HepG2 (cell line): ENCODE measurements around the gene ELL. TPM values are rescaled to one million over a fixed set of nuclear protein-coding genes. Genes with fewer than 3 reads are reported as not detected.

ENCODE experiments used
- BRCA1 ChIP-seq: sonication (generic); formaldehyde crosslinking; IDR thresholded peaks from 2 replicates; pipeline ENCODE4 v1.4.0; 2020; ENCODE audit warnings: missing genetic modification reagents
- CEBPB ChIP-seq: IDR thresholded peaks from 2 replicates; pipeline ENCODE4 v1.6.1; 2011; ENCODE audit warnings: low read depth, low read length, improper control_type of control experiment, borderline replicate concordance
- GATA4 ChIP-seq: sonication (generic); IDR thresholded peaks from 2 replicates; pipeline ENCODE4 v1.6.1; 2016; ENCODE audit warnings: antibody characterized with exemption, low read depth, borderline replicate concordance
- MIER3 ChIP-seq: IDR thresholded peaks from 2 replicates; pipeline ENCODE4 v1.6.1; 2016; ENCODE audit warnings: missing compliant biosample characterization, borderline replicate concordance
- MTF2 ChIP-seq: sonication (generic); formaldehyde crosslinking; IDR thresholded peaks from 2 replicates; pipeline ENCODE4 v1.5.0; 2020; ENCODE audit warnings: missing genetic modification reagents, borderline replicate concordance
- RFXANK ChIP-seq: IDR thresholded peaks from 2 replicates; pipeline ENCODE4 v1.6.1; 2016
- RXRA ChIP-seq: sonication (generic); formaldehyde crosslinking; IDR thresholded peaks from 2 replicates; pipeline ENCODE4 v1.5.1; 2020; ENCODE audit warnings: missing genetic modification reagents
- SALL1 ChIP-seq: sonication (generic); formaldehyde crosslinking; IDR thresholded peaks from 2 replicates; pipeline ENCODE4 v1.8.0; 2022; ENCODE audit warnings: mild to moderate bottlenecking, missing genetic modification reagents
- SRSF1 ChIP-seq: fragments of 200-400 bp; formaldehyde crosslinking; optimal IDR thresholded peaks from 2 replicates; pipeline ENCODE3; 2017; ENCODE audit warnings: mild to moderate bottlenecking, low read depth, low read length, moderate library complexity
- THAP11 ChIP-seq: IDR thresholded peaks from 2 replicates; pipeline ENCODE4 v1.6.1; 2016; ENCODE audit warnings: missing biosample characterization, missing genetic modification reagents
- ZMYM3 ChIP-seq: sonication (generic); formaldehyde crosslinking; IDR thresholded peaks from 2 replicates; pipeline ENCODE4 v1.5.1; 2020; ENCODE audit warnings: mild to moderate bottlenecking, missing genetic modification reagents
- ZNF383 ChIP-seq: sonication (generic); formaldehyde crosslinking; IDR thresholded peaks from 2 replicates; pipeline ENCODE4 v1.4.0; 2020; ENCODE audit warnings: missing genetic modification reagents, mild to moderate bottlenecking, borderline replicate concordance
- ZNF430 ChIP-seq: sonication (generic); formaldehyde crosslinking; IDR thresholded peaks from 2 replicates; pipeline ENCODE4 v1.9.0; 2021; ENCODE audit warnings: mild to moderate bottlenecking, missing genetic modification reagents
- ZNF564 ChIP-seq: sonication (generic); formaldehyde crosslinking; IDR thresholded peaks from 2 replicates; pipeline ENCODE4 v1.8.1; 2023; ENCODE audit warnings: mild to moderate bottlenecking, missing genetic modification reagents
- ZNF605 ChIP-seq: sonication (generic); formaldehyde crosslinking; IDR thresholded peaks from 2 replicates; pipeline ENCODE4 v1.8.0; 2022; ENCODE audit warnings: mild to moderate bottlenecking, missing genetic modification reagents
- polyA plus RNA-seq, 8 experiments: library from polyadenylated mRNA; depleted of rRNA in 3 of 8; stranded (reverse) in 7 of 8; unstranded in 1 of 8; fragments of >200 nt; fragmentation: Illumina TruSeq in 4 of 8; extraction: Trizol in 4 of 8; gene quantifications; 2 replicates each; pipeline versions ENCODE4 v1.2.1 to v1.2.3, GENCODE V29; 2011 to 2016; ENCODE audit warnings: low read depth in 4 of 8, missing spikeins in 1 of 8, mixed read lengths in 1 of 8; ENCODE audit not compliant: insufficient read depth in 1 of 8
- total RNA-seq, 5 experiments: library from RNA; depleted of rRNA; stranded (reverse); fragments of >200 nt; fragmentation: Illumina TruSeq; extraction: Trizol; gene quantifications; 2 replicates each; pipeline ENCODE4 v1.2.3, GENCODE V29; 2016; ENCODE audit warnings: low read depth in 1 of 5
- TF ChIP-seq, protein P1 (sequence below): sonication (generic); formaldehyde crosslinking; IDR thresholded peaks from 2 replicates; pipeline ENCODE4 v1.5.1; 2020; ENCODE audit warnings: mild to moderate bottlenecking, missing genetic modification reagents, moderate library complexity
- TF ChIP-seq, protein P2 (sequence below): sonication (generic); formaldehyde crosslinking; IDR thresholded peaks from 2 replicates; pipeline ENCODE4 v1.5.1; 2020; ENCODE audit warnings: mild to moderate bottlenecking, moderate library complexity, missing genetic modification reagents
- TF ChIP-seq, protein P3 (sequence below): sonication (generic); formaldehyde crosslinking; IDR thresholded peaks from 2 replicates; pipeline ENCODE4 v1.8.1; 2023; ENCODE audit warnings: missing genetic modification reagents, inconsistent platforms, borderline replicate concordance
- TF ChIP-seq, protein P4 (sequence below): sonication (generic); formaldehyde crosslinking; conservative IDR thresholded peaks from 2 replicates; pipeline ENCODE4 v1.4.0; 2020; ENCODE audit warnings: missing genetic modification reagents
- TF ChIP-seq, protein P5 (sequence below): sonication (generic); formaldehyde crosslinking; IDR thresholded peaks from 2 replicates; pipeline ENCODE4 v1.8.0; 2022; ENCODE audit warnings: mild to moderate bottlenecking, missing genetic modification reagents, moderate library complexity

ELL gene
- total and polyA plus RNA-seq, 2 of the 13 experiments (the other 11 are each of a cell fraction or from before 2014, with no cell fraction given), result 3.7 to 5.4 TPM

DNA sequence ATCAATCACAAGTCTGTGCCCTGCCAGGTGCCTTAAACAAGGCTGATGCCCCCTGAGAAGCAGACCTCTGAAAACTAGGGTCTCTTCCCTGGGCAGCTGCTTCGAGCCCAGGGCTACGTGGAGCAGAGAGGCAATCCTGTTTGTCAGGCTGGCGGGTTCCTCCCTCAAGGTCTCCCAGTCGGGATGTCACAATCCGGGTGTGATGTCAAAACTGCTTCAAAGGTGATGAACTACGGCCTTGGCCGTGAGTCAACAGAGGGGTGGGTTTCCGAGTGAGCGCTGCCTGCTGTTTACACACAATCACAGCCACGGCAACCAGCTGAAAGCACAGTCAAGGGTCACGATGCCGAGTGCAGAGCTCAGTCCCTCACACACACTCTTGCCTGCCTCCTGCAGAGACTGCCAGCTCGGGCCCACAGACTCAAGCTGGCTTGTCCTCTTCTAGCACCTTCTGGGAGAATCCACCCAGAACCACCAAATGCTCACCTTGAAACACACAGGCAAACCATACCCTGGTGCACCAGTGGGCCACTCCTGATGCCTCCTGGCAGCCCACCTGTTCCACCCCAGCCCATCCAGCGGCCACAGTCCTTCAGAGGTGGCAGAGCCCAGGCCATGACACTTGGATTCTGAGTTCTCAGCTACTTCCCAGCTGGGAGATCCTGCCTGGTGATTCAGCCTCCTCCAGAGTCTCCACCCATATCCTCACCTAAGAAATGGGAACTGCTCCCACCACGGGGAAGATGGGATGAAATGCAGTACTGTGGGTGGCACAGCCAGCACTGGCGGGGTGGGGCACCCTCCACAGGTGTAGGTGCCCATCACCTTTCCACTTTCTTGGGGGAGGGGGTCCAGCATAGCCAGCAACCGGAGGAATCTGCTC is 6.8 kb downstream of the ELL start (continued):
- TF ChIP-seq RXRA (CRISPR knock-in tag) (peak; percentile 100), BRCA1 (peak; percentile 84; the same call in 1 of the 2 replicates), ZMYM3 (CRISPR knock-in tag) (peak; percentile 91), RFXANK (no peak), ZNF383 (peak; percentile 85; the same call in 1 of the 2 replicates), ZNF430 (CRISPR knock-in tag) (peak; percentile 98), SRSF1 (no peak), CEBPB (peak; percentile 99), MTF2 (CRISPR knock-in tag) (0 out of 2 replicates have a peak, but pooled peaks have one; percentile 74), ZNF564 (peak; percentile 68; the same call in 1 of the 2 replicates), ZNF605 (CRISPR knock-in tag) (peak; percentile 95; the same call in 1 of the 2 replicates), SALL1 (CRISPR knock-in tag) (peak; percentile 99), GATA4 (peak; percentile 75; the same call in 1 of the 2 replicates), THAP11 (CRISPR knock-in tag) (peak; percentile 84), MIER3 (CRISPR knock-in tag) (peak; percentile 99)
- TF ChIP-seq, protein P1, sequence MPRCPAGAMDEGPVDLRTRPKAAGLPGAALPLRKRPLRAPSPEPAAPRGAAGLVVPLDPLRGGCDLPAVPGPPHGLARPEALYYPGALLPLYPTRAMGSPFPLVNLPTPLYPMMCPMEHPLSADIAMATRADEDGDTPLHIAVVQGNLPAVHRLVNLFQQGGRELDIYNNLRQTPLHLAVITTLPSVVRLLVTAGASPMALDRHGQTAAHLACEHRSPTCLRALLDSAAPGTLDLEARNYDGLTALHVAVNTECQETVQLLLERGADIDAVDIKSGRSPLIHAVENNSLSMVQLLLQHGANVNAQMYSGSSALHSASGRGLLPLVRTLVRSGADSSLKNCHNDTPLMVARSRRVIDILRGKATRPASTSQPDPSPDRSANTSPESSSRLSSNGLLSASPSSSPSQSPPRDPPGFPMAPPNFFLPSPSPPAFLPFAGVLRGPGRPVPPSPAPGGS, result peak; percentile 92
- TF ChIP-seq, protein P2, sequence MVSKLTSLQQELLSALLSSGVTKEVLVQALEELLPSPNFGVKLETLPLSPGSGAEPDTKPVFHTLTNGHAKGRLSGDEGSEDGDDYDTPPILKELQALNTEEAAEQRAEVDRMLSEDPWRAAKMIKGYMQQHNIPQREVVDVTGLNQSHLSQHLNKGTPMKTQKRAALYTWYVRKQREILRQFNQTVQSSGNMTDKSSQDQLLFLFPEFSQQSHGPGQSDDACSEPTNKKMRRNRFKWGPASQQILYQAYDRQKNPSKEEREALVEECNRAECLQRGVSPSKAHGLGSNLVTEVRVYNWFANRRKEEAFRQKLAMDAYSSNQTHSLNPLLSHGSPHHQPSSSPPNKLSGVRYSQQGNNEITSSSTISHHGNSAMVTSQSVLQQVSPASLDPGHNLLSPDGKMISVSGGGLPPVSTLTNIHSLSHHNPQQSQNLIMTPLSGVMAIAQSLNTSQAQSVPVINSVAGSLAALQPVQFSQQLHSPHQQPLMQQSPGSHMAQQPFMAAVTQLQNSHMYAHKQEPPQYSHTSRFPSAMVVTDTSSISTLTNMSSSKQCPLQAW (CRISPR knock-in tag), result peak; percentile 95
- TF ChIP-seq, protein P3, sequence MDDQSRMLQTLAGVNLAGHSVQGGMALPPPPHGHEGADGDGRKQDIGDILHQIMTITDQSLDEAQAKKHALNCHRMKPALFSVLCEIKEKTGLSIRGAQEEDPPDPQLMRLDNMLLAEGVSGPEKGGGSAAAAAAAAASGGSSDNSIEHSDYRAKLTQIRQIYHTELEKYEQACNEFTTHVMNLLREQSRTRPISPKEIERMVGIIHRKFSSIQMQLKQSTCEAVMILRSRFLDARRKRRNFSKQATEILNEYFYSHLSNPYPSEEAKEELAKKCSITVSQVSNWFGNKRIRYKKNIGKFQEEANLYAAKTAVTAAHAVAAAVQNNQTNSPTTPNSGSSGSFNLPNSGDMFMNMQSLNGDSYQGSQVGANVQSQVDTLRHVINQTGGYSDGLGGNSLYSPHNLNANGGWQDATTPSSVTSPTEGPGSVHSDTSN (CRISPR knock-in tag), result no peak
- TF ChIP-seq, protein P4, sequence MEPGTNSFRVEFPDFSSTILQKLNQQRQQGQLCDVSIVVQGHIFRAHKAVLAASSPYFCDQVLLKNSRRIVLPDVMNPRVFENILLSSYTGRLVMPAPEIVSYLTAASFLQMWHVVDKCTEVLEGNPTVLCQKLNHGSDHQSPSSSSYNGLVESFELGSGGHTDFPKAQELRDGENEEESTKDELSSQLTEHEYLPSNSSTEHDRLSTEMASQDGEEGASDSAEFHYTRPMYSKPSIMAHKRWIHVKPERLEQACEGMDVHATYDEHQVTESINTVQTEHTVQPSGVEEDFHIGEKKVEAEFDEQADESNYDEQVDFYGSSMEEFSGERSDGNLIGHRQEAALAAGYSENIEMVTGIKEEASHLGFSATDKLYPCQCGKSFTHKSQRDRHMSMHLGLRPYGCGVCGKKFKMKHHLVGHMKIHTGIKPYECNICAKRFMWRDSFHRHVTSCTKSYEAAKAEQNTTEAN, result peak; percentile 93
- TF ChIP-seq, protein P5, sequence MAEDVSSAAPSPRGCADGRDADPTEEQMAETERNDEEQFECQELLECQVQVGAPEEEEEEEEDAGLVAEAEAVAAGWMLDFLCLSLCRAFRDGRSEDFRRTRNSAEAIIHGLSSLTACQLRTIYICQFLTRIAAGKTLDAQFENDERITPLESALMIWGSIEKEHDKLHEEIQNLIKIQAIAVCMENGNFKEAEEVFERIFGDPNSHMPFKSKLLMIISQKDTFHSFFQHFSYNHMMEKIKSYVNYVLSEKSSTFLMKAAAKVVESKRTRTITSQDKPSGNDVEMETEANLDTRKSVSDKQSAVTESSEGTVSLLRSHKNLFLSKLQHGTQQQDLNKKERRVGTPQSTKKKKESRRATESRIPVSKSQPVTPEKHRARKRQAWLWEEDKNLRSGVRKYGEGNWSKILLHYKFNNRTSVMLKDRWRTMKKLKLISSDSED (CRISPR knock-in tag), result no peak
